H9 (cell line): ENCODE results near the gene CCDC92. TPM values are rescaled to one million over a fixed set of nuclear protein-coding genes. Genes with fewer than 3 reads are reported as not detected.

Experiments used
- DNase-seq: peaks from one replicate; pipeline ENCODE4 v3.0.0-alpha.2; 2017
- H2AFZ ChIP-seq: one replicate; pipeline ENCODE4 v1.6.1; 2013; ENCODE audit warnings: mild to moderate bottlenecking, low read length, control low read depth, moderate library complexity
- H2AK5ac ChIP-seq: 2 replicates; pipeline ENCODE4 v1.6.1; 2013; ENCODE audit warnings: low read length, control low read depth, mixed read lengths; ENCODE audit not compliant: insufficient read length
- H2BK120ac ChIP-seq: one replicate; pipeline ENCODE4 v1.6.1; 2013; ENCODE audit warnings: low read depth, mild to moderate bottlenecking, low read length, control low read depth, inconsistent platforms; ENCODE audit not compliant: poor library complexity, severe bottlenecking
- H2BK12ac ChIP-seq: 2 replicates; pipeline ENCODE4 v1.6.1; 2013; ENCODE audit warnings: low read length, control low read depth, mixed read lengths, low read depth; ENCODE audit not compliant: insufficient read length
- H2BK15ac ChIP-seq: 2 replicates; pipeline ENCODE4 v1.6.1; 2013; ENCODE audit warnings: low read depth, low read length, control low read depth
- H2BK20ac ChIP-seq: one replicate; pipeline ENCODE4 v1.6.1; 2013; ENCODE audit warnings: low read depth, mild to moderate bottlenecking, low read length, control low read depth, inconsistent platforms; ENCODE audit not compliant: poor library complexity, severe bottlenecking
- H2BK5ac ChIP-seq: 2 replicates; pipeline ENCODE4 v1.6.1; 2013; ENCODE audit warnings: low read length, control low read depth, mixed read lengths; ENCODE audit not compliant: insufficient read length
- H3K14ac ChIP-seq: 2 replicates; pipeline ENCODE4 v1.6.1; 2013; ENCODE audit warnings: low read length, control low read depth; ENCODE audit not compliant: insufficient read depth
- H3K18ac ChIP-seq: 2 replicates; pipeline ENCODE4 v1.6.1; 2013; ENCODE audit warnings: low read depth, mild to moderate bottlenecking, mixed read lengths, low read length, control low read depth; ENCODE audit not compliant: insufficient read length
- H3K23ac ChIP-seq: 2 replicates; pipeline ENCODE4 v1.6.1; 2013; ENCODE audit warnings: low read length, control low read depth, mixed read lengths, low read depth; ENCODE audit not compliant: insufficient read length
- H3K23me2 ChIP-seq: 2 replicates; pipeline ENCODE4 v1.6.1; 2013; ENCODE audit warnings: low read depth, mild to moderate bottlenecking, mixed read lengths, low read length, control low read depth; ENCODE audit not compliant: insufficient read length, poor library complexity, severe bottlenecking
- H3K27ac ChIP-seq: 2 replicates; pipeline ENCODE4 v1.5.1; 2013; ENCODE audit warnings: low read length, control low read depth, mixed read lengths, low read depth; ENCODE audit not compliant: insufficient read length
- H3K27me3 ChIP-seq: 2 replicates; pipeline ENCODE4 v1.6.1; 2013; ENCODE audit warnings: low read length, control low read depth, inconsistent platforms; ENCODE audit not compliant: insufficient read depth
- H3K4ac ChIP-seq: 2 replicates; pipeline ENCODE4 v1.6.1; 2013; ENCODE audit warnings: low read depth, mild to moderate bottlenecking, control low read depth, inconsistent platforms, low read length, moderate library complexity
- H3K4me1 ChIP-seq: 2 replicates; pipeline ENCODE4 v1.6.1; 2013; ENCODE audit warnings: low read length, control low read depth, inconsistent platforms; ENCODE audit not compliant: insufficient read depth
- H3K4me2 ChIP-seq: 2 replicates; pipeline ENCODE4 v1.6.1; 2013; ENCODE audit warnings: low read length, control low read depth, mixed read lengths; ENCODE audit not compliant: insufficient read length, insufficient read depth
- H3K56ac ChIP-seq: 2 replicates; pipeline ENCODE4 v1.6.1; 2013; ENCODE audit warnings: low read depth, mild to moderate bottlenecking, mixed read lengths, low read length, control low read depth; ENCODE audit not compliant: insufficient read length
- H3K79me1 ChIP-seq: 2 replicates; pipeline ENCODE4 v1.6.1; 2013; ENCODE audit warnings: low read depth, mild to moderate bottlenecking, moderate library complexity, low read length, control low read depth, inconsistent platforms; ENCODE audit not compliant: insufficient read depth, poor library complexity, severe bottlenecking
- H3K79me2 ChIP-seq: 2 replicates; pipeline ENCODE4 v1.6.1; 2013; ENCODE audit warnings: low read length, control low read depth, inconsistent platforms; ENCODE audit not compliant: insufficient read depth
- H3K9ac ChIP-seq: 2 replicates; pipeline ENCODE4 v1.6.1; 2013; ENCODE audit warnings: low read length, control low read depth, mixed read lengths; ENCODE audit not compliant: insufficient read length; ENCODE audit errors: extremely low read depth
- H3K9me3 ChIP-seq: one replicate; pipeline ENCODE4 v1.6.1; 2013; ENCODE audit warnings: low read depth, low read length, inconsistent platforms; ENCODE audit not compliant: control insufficient read depth
- H3T11ph ChIP-seq: one replicate; pipeline ENCODE4 v1.6.1; 2013; ENCODE audit warnings: mild to moderate bottlenecking, low read length, control low read depth, inconsistent platforms
- H4K20me1 ChIP-seq: one replicate; pipeline ENCODE4 v1.6.1; 2013; ENCODE audit not compliant: control insufficient read depth, insufficient read length, insufficient read depth
- H4K5ac ChIP-seq: 2 replicates; pipeline ENCODE4 v1.6.1; 2013; ENCODE audit warnings: low read depth, mild to moderate bottlenecking, mixed read lengths, low read length, control low read depth; ENCODE audit not compliant: insufficient read length
- H4K8ac ChIP-seq: replicated peaks from 2 replicates; pipeline ENCODE4 v1.6.1; 2013; ENCODE audit warnings: low read length, control low read depth, mixed read lengths, low read depth; ENCODE audit not compliant: insufficient read length
- H4K91ac ChIP-seq: 2 replicates; pipeline ENCODE4 v1.6.1; 2013; ENCODE audit warnings: low read depth, mild to moderate bottlenecking, moderate library complexity, mixed read lengths, low read length, control low read depth; ENCODE audit not compliant: insufficient read length
- H3K27ac Mint-ChIP-seq, 3 experiments: 2 replicates in 2 of 3; 3 replicates in 1 of 3; pipeline ENCODE4 v1.8.0; 2020 to 2021; ENCODE audit warnings: mixed read lengths in 3 of 3, mild to moderate bottlenecking in 1 of 3, moderate library complexity in 1 of 3
- H3K27me3 Mint-ChIP-seq: 2 replicates; pipeline ENCODE4 v1.8.0; 2021; ENCODE audit warnings: low read depth, mild to moderate bottlenecking, moderate library complexity, mixed read lengths
- H3K36me3 Mint-ChIP-seq, 3 experiments: 2 replicates in 2 of 3; 3 replicates in 1 of 3; pipeline ENCODE4 v1.8.0; 2020 to 2021; ENCODE audit warnings: low read depth in 3 of 3, mixed read lengths in 3 of 3; ENCODE audit not compliant: insufficient read depth in 1 of 3
- H3K4me1 Mint-ChIP-seq, 2 experiments: 2 replicates each; pipeline ENCODE4 v1.8.0; 2020; ENCODE audit warnings: mixed read lengths in 2 of 2
- H3K4me3 Mint-ChIP-seq, 2 experiments: 2 replicates in 1 of 2; 3 replicates in 1 of 2; pipeline ENCODE4 v1.8.0; 2020 to 2021; ENCODE audit warnings: mild to moderate bottlenecking in 2 of 2, mixed read lengths in 2 of 2, moderate library complexity in 1 of 2
- H3K9me3 Mint-ChIP-seq, 2 experiments: 2 replicates in 1 of 2; 3 replicates in 1 of 2; pipeline ENCODE4 v1.8.0; 2020; ENCODE audit warnings: mild to moderate bottlenecking in 2 of 2, mixed read lengths in 2 of 2, moderate library complexity in 1 of 2
- WGBS: extraction: QIAGEN DNeasy Blood & Tissue Kit; methylation state at CpG from one replicate; pipeline ENCODE4 v1.1.7; 2013; ENCODE audit warnings: missing lambda C conversion rate, low lambda C conversion rate, mixed read lengths; ENCODE audit not compliant: insufficient read length; ENCODE audit errors: extremely low coverage; 5-methylcytosine and 5-hydroxymethylcytosine counted together
- total RNA-seq: library from RNA; stranded (reverse); gene quantifications from 2 replicates; pipeline ENCODE4 v1.2.1, GENCODE V29; 2021
- TF ChIP-seq, protein P1 (sequence below): fragments of 200-600 bp; sonication (generic); conservative IDR thresholded peaks from 3 replicates; pipeline ENCODE4 v1.8.0; 2021; ENCODE audit warnings: antibody characterized with exemption, mild to moderate bottlenecking

Gene CCDC92
- total RNA-seq, 1 experiment from 2014 or later: 1.3 TPM

DNA sequence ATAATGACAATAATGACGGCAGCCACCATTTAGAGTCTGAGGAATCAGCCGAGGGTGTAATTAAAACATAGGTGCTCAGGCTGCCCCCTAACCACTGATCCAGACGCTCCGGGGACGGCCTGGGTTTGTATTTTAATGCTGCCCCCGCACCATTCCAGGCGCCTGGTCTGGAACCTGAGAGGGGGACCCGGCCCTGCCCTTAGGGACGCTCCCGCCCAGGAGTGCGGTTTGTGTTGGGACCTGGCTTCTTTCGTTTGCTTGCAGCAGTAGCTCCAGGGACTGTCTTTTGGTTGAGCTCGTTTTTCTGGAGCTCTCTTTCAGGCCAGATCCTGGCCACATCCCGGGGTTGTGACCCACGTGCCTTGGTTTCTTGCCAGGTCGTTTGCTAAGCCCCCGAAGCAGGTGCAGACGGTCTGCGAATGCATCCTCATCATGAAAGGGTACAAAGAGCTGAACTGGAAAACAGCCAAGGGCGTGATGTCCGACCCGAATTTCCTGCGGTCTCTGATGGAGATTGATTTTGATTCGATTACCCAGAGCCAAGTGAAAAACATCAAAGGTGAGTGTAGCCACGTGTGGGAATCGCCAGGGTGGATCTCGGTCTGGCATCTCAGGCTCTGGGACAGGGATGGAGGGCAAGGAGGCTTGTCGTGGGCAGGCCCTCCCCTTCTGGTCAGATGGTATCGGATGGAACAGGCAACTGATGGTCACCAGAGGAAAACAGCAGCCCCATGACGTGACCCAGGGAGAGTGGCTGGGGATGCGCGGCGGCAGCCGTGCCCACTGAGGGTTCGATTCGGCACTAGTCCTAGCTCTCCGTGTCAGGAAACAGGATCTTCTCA, 63.5 kb downstream of the CCDC92 start:
- Histone ChIP-seq H3K9ac (no peak overlapping the region), H3K27ac (no peak overlapping the region), H3K79me2 (no peaks in the 10 kb centered on the region), H4K91ac (no peak overlapping the region), H4K20me1 (no peaks in the 10 kb centered on the region), H2BK120ac (no peak overlapping the region), H2BK15ac (no peak overlapping the region), H2AK5ac (no peak overlapping the region), H3K56ac (no peak overlapping the region), H3K4me2 (no peak overlapping the region), H3K9me3 (no peaks in the 10 kb centered on the region), H3K79me1 (no peaks in the 10 kb centered on the region), H2BK5ac (no peak overlapping the region), H3K23me2 (no peaks in the 10 kb centered on the region), H3K4me1 (no peaks in the 10 kb centered on the region), H3K18ac (no peak overlapping the region), H3K27me3 (no peaks in the 10 kb centered on the region; the same call in 1 of the 2 replicates), H2AFZ (no peak overlapping the region), H3K14ac (no peak overlapping the region), H3K4ac (no peak overlapping the region), H4K5ac (no peak overlapping the region), H2BK20ac (no peak overlapping the region), H2BK12ac (no peak overlapping the region), H3T11ph (no peak overlapping the region), H3K23ac (no peak overlapping the region), H4K8ac (no peak overlapping the region)
- Mint-ChIP-seq H3K27me3 (peaks cover 57% of the 10 kb centered on the region), H3K9me3 (peaks cover 13 to 14% of the 10 kb centered on the region in 2 experiments), H3K4me3 (no peak overlapping the region), H3K36me3 (peaks cover 0 to 8% (median 4%) of the 10 kb centered on the region in 3 experiments; a peak in 3 of 7 replicates), H3K4me1 (peaks cover 0 to 10% of the 10 kb centered on the region in 2 experiments; a peak in 2 of 4 replicates), H3K27ac (no peak overlapping the region; a peak in 1 of 7 replicates)
- no peak for DNase-seq
- no CpG with 5 or more reads among the region's 37 CpGs for WGBS
- TF ChIP-seq, protein P1, sequence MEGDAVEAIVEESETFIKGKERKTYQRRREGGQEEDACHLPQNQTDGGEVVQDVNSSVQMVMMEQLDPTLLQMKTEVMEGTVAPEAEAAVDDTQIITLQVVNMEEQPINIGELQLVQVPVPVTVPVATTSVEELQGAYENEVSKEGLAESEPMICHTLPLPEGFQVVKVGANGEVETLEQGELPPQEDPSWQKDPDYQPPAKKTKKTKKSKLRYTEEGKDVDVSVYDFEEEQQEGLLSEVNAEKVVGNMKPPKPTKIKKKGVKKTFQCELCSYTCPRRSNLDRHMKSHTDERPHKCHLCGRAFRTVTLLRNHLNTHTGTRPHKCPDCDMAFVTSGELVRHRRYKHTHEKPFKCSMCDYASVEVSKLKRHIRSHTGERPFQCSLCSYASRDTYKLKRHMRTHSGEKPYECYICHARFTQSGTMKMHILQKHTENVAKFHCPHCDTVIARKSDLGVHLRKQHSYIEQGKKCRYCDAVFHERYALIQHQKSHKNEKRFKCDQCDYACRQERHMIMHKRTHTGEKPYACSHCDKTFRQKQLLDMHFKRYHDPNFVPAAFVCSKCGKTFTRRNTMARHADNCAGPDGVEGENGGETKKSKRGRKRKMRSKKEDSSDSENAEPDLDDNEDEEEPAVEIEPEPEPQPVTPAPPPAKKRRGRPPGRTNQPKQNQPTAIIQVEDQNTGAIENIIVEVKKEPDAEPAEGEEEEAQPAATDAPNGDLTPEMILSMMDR: no peak
